ENCODE measurements around the gene PRKD1. TPM values are rescaled to one million over a fixed set of nuclear protein-coding genes. Genes with fewer than 3 reads are reported as not detected.
"Not testable (repeated sequence)": the region's sequence is repeated elsewhere in the genome, so short reads cannot be mapped to it uniquely, and the experiment has no call there.

Gene PRKD1
- total RNA-seq, 1 donor from 2014 or later = 0.23 TPM

DNA sequence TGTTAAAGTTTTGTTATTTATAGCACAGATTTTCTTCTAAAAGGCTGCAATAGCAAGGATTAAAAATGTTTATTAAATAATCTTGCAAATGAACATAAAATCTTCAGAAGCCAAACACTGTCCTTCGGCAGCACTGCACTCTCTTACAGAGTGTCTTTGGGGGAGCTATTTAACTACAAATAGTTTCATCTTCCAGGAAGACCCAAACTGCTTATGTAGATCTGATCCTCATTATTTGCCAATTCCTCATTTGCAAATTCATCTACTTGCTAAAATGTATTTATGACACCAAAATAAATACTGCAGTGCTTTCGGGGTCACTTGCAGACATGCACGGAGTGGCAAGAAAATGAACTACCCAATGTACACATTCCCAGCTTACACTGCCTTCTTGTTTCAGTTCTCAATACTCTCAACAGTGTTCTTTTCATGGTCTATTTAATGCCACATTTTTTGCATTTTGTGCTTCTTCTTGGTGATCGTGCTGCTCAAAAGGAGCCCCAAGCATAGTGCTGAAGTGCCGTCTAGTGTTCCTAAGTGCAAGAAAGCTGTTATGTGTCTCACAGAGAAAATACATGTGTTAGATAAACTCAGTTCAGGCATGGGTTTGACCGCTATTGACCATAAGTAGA, 128.1 kb downstream of the PRKD1 start:
- H3K27ac Mint-ChIP-seq = no peak overlapping the region
- H3K36me3 Mint-ChIP-seq (ENCODE audit: low read depth) = no peaks in the 10 kb centered on the region
- intact Hi-C loops (cut with micrococcal nuclease) = no loop called here
- H3K9me3 Mint-ChIP-seq = peaks cover 6% of the 10 kb centered on the region
- H3K4me3 Mint-ChIP-seq = no peak overlapping the region
- H3K4me1 Mint-ChIP-seq (ENCODE audit: low read depth) = no peaks in the 10 kb centered on the region
- no peak for DNase-seq (ENCODE audit: low spot score)
- no peaks in the 10 kb centered on the region for H3K27me3 Mint-ChIP-seq (ENCODE audit: insufficient read depth)

DNA sequence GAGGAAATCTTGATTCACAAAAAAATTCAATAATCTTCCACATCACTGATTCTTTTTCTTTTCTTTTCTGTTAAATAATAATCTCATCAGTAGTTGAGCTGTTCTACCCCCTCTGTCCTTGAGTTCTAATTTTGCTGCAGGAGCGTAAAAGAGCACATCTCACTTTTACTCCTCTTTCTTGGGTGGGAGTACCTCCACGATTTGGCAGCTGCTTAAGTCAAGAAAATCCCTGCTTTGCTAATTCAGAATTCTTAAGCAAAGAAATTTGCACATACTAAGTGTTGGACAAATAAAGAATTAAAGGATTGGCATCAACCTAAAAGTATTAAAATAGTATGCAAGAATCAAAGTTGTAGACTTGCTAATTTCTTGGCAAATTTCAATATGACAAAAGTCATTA, 128.8 kb downstream of the PRKD1 start:
- H3K9me3 Mint-ChIP-seq = peaks cover 6% of the 10 kb centered on the region
- no peaks in the 10 kb centered on the region for H3K27me3 Mint-ChIP-seq (ENCODE audit: insufficient read depth)
- no peak overlapping the region for H3K4me3 Mint-ChIP-seq
- H3K4me1 Mint-ChIP-seq (ENCODE audit: low read depth) = no peaks in the 10 kb centered on the region
- H3K36me3 Mint-ChIP-seq (ENCODE audit: low read depth) = no peaks in the 10 kb centered on the region
- DNase-seq (ENCODE audit: low spot score) = no peak
- no peak overlapping the region for H3K27ac Mint-ChIP-seq
- intact Hi-C loops (cut with micrococcal nuclease) = no loop called here

DNA sequence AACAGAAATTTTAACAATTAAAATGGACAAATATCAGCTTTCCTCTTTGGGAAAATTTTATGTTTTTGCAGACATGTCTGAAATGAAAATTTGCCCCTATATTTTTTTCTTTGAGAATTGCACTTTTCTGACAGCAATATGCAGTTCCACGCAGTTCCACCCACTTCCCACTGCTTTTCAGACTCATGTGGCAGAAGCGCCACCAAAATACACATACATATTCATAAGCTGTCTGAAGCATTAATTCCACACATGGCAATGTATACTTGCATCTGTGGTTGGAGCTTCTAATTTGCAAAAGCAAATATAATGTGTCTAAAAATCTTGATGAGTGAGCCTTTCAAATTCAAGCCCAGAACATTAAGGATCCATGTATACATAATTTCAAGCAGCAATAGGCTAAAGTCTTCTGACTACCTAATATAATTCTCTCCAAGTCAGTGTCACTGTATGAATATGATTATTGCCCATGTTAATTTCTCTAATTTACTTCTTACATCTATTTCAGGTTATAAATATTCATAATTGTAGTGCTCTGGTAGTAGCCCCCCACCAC, 129.5 kb downstream of the PRKD1 start:
- Mint-ChIP-seq H3K9me3 (peaks cover 6% of the 10 kb centered on the region), H3K27me3 (ENCODE audit: insufficient read depth) (no peaks in the 10 kb centered on the region), H3K36me3 (ENCODE audit: low read depth) (no peaks in the 10 kb centered on the region), H3K4me3 (no peak overlapping the region), H3K27ac (no peak overlapping the region), H3K4me1 (ENCODE audit: low read depth) (no peaks in the 10 kb centered on the region)
- DNase-seq (ENCODE audit: low spot score) = no peak
- intact Hi-C loops (cut with micrococcal nuclease) = no loop called here

DNA sequence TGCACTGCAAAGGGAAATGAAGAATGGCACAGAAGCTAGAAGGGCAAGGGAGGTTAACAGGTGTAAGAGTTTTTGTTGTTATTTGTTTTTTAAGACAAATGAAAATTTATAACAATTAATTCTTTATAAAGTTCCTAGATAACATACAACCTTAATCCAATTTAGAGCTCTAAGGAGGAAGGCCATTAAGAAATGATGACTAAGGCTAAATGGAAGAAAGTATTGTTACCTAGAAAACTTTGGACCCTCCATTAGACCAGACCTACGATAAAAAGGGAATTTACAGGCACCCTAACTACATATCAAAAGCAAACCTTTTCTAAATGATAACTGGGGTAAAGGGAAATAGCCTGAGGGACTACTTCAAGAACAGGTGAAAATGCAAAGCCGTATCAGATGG, 130.8 kb downstream of the PRKD1 start:
- Mint-ChIP-seq H3K4me1 (ENCODE audit: low read depth) (no peaks in the 10 kb centered on the region), H3K27me3 (ENCODE audit: insufficient read depth) (no peaks in the 10 kb centered on the region), H3K27ac (no peak overlapping the region), H3K9me3 (peaks cover 2% of the 10 kb centered on the region), H3K4me3 (no peak overlapping the region), H3K36me3 (ENCODE audit: low read depth) (no peaks in the 10 kb centered on the region)
- intact Hi-C loops (cut with micrococcal nuclease) = no loop called here
- DNase-seq (ENCODE audit: low spot score) = no peak

DNA sequence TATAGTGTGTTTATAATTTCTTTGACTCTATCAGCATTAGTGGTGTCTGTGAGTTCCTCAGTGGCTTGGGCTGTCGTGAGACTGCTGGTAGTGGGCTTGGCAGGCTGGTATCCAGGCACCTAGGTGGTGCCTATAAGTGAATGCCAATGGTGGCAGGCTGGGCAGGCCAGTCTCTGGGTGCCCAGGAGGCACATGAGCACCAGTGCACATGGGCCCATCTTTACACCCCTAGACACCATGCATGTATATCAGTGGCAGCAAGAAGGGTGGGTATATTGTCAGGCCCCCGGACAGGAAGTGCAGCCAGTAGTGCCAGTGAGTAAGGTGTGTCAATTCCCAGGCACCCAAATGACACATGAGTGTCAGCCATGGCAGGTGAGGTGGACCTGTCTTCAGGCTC, 138.2 kb downstream of the PRKD1 start:
- no peak for DNase-seq (ENCODE audit: low spot score)
- no peaks in the 10 kb centered on the region for H3K4me1 Mint-ChIP-seq (ENCODE audit: low read depth)
- H3K27me3 Mint-ChIP-seq (ENCODE audit: insufficient read depth) = no peaks in the 10 kb centered on the region
- H3K9me3 Mint-ChIP-seq = peaks cover 21% of the 10 kb centered on the region
- H3K36me3 Mint-ChIP-seq (ENCODE audit: low read depth) = no peaks in the 10 kb centered on the region
- intact Hi-C loops (cut with micrococcal nuclease) = no loop called here
- no peak overlapping the region for H3K4me3 Mint-ChIP-seq
- H3K27ac Mint-ChIP-seq = no peak overlapping the region

DNA sequence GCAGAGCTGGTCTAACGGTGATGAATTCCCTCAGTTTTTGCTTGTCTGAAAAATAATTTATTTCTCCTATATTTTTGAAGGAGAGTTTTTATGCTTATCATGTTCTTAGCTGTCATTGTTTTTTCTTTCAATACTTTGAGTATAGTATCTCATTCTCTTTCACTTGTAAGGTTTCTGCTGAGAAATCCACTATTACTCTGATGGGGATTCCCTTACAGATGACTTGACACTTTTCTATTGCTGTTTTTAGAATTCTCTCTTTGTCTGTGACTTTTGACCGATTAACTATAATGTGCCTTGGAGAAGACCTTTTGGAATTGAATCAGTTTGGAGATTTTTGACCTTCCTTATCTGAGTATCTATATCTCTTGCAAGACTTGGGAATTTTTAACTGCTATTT, 139.6 kb downstream of the PRKD1 start:
- H3K4me1 Mint-ChIP-seq (ENCODE audit: low read depth) = no peaks in the 10 kb centered on the region
- H3K9me3 Mint-ChIP-seq = peaks cover 29% of the 10 kb centered on the region
- intact Hi-C loops (cut with micrococcal nuclease) = no loop called here
- H3K27me3 Mint-ChIP-seq (ENCODE audit: insufficient read depth) = no peaks in the 10 kb centered on the region
- H3K36me3 Mint-ChIP-seq (ENCODE audit: low read depth) = no peaks in the 10 kb centered on the region
- H3K27ac Mint-ChIP-seq = no peak overlapping the region
- H3K4me3 Mint-ChIP-seq = no peak overlapping the region
- DNase-seq (ENCODE audit: low spot score) = no peak

DNA sequence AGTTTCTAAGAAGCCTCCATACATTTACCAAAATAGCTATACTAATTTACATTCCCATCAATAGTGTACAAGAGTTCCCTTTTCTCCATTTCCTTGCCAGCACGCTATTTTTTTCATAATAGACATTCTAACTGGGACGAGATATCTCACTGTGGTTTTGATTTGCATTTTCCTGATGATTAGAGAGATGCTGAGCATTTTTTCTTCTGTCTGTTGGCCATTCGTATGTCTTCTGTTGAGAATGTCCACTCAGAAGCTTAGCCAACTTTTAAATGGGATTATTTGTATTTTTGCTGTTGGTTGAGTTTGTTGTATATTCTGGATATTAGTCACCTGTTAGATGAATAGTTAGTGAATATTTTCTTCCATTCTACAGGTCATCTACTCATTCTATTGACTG, 144.1 kb downstream of the PRKD1 start:
- Mint-ChIP-seq H3K9me3 (peaks cover 23% of the 10 kb centered on the region), H3K27ac (no peak overlapping the region), H3K4me1 (ENCODE audit: low read depth) (no peaks in the 10 kb centered on the region), H3K4me3 (no peak overlapping the region), H3K36me3 (ENCODE audit: low read depth) (no peaks in the 10 kb centered on the region), H3K27me3 (ENCODE audit: insufficient read depth) (no peaks in the 10 kb centered on the region)
- intact Hi-C loops (cut with micrococcal nuclease) = no loop called here
- DNase-seq (ENCODE audit: low spot score) = no peak

DNA sequence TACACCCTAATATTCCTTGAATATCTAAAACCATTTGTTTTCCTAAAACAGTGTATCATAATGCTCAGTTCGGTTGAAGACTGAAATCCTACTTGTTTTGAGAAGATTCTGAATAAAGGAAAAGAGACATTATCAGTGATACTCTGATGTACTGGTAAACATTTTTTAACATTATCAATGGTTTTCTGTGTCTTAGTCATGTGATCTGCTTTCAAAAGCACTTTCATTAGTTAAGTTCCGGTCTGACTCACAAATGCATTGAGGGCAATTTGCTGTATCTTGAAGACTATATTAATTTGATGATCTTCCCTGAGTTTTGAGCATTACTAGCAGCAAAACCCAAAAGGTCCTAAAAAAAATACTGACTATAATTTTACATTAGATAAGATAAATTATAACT, 145.6 kb downstream of the PRKD1 start:
- Mint-ChIP-seq H3K4me3 (no peak overlapping the region), H3K9me3 (peaks cover 23% of the 10 kb centered on the region), H3K4me1 (ENCODE audit: low read depth) (no peaks in the 10 kb centered on the region), H3K36me3 (ENCODE audit: low read depth) (no peaks in the 10 kb centered on the region), H3K27me3 (ENCODE audit: insufficient read depth) (no peaks in the 10 kb centered on the region), H3K27ac (no peak overlapping the region)
- DNase-seq (ENCODE audit: low spot score) = no peak
- intact Hi-C loops (cut with micrococcal nuclease) = no loop called here

DNA sequence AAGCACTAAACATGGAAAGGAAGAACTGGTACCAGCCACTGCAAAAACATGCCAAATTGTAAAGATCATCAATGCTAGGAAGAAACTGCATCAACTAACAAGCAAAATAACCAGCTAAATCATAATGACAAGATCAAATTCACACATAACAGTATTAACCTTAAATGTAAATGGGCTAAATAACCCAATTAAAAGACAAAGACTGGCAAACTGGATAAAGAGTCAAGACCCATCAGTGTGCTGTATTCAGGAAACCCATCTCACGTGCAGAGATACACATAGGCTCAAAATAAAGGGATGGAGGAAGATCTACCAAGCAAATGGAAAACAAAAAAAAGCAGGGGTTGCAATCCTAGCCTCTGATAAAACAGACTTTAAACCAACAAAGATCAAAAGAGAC, 150.5 kb downstream of the PRKD1 start:
- H3K9me3 Mint-ChIP-seq = peaks cover 35% of the 10 kb centered on the region
- intact Hi-C loops (cut with micrococcal nuclease); H3K4me1 Mint-ChIP-seq (ENCODE audit: low read depth); H3K27ac Mint-ChIP-seq; H3K4me3 Mint-ChIP-seq; H3K27me3 Mint-ChIP-seq (ENCODE audit: insufficient read depth); H3K36me3 Mint-ChIP-seq (ENCODE audit: low read depth); DNase-seq (ENCODE audit: low spot score): not testable (repeated sequence)

DNA sequence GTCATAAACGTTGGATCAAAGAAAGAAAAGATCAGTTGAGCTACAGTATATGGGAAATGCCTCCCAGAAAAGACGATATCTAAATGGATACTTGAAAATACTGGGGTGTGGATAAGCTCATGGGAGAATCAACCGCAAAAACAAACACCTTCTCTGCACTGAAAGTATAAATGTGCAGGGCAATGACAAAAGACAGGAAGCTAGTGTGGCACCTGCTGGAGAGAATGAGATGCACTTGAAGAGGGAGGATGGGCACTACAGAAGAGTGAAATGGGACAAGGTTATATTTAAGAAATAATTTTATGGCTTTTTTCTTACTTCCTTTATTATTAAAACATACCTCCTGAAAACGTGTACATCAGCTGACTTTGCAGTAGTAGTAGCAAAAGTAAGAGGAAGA, 153.7 kb downstream of the PRKD1 start:
- H3K27me3 Mint-ChIP-seq (ENCODE audit: insufficient read depth) = no peaks in the 10 kb centered on the region
- no peak overlapping the region for H3K27ac Mint-ChIP-seq
- H3K4me3 Mint-ChIP-seq = no peak overlapping the region
- intact Hi-C loops (cut with micrococcal nuclease) = no loop called here
- H3K4me1 Mint-ChIP-seq (ENCODE audit: low read depth) = no peaks in the 10 kb centered on the region
- no peak for DNase-seq (ENCODE audit: low spot score)
- no peaks in the 10 kb centered on the region for H3K36me3 Mint-ChIP-seq (ENCODE audit: low read depth)
- peaks cover 41% of the 10 kb centered on the region for H3K9me3 Mint-ChIP-seq

DNA sequence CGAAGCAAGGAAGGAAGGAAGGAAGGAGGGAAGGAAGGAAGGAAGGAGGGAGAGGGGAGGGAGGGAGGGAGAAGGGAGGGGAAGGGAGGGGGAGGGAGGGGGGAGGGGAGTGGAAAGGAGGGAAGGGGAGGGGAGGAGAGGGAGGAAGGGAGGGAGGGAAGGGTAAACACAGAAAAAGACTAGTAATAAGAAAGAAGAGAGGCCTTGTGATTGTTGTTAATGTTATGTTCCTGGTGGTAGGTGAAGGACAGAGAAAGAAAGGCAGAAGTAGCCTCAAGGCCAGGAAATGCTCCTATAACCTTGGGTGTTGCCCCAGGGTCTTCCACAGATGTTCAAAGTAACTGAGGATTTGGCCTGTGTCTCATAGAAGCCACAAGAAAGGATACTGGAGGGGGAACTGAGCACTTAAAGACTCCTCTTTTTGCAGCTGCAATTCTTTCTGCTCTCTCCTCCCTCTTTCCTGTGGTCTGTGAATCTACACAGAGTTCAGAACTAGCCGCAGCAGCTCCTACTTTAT, 164.2 kb downstream of the PRKD1 start:
- H3K4me3 Mint-ChIP-seq = no peak overlapping the region
- peaks cover 6% of the 10 kb centered on the region for H3K9me3 Mint-ChIP-seq
- no peak overlapping the region for H3K27ac Mint-ChIP-seq
- H3K27me3 Mint-ChIP-seq (ENCODE audit: insufficient read depth) = no peaks in the 10 kb centered on the region
- H3K36me3 Mint-ChIP-seq (ENCODE audit: low read depth) = no peaks in the 10 kb centered on the region
- no peak for DNase-seq (ENCODE audit: low spot score)
- H3K4me1 Mint-ChIP-seq (ENCODE audit: low read depth) = no peaks in the 10 kb centered on the region
- intact Hi-C loops (cut with micrococcal nuclease) = no loop called here

DNA sequence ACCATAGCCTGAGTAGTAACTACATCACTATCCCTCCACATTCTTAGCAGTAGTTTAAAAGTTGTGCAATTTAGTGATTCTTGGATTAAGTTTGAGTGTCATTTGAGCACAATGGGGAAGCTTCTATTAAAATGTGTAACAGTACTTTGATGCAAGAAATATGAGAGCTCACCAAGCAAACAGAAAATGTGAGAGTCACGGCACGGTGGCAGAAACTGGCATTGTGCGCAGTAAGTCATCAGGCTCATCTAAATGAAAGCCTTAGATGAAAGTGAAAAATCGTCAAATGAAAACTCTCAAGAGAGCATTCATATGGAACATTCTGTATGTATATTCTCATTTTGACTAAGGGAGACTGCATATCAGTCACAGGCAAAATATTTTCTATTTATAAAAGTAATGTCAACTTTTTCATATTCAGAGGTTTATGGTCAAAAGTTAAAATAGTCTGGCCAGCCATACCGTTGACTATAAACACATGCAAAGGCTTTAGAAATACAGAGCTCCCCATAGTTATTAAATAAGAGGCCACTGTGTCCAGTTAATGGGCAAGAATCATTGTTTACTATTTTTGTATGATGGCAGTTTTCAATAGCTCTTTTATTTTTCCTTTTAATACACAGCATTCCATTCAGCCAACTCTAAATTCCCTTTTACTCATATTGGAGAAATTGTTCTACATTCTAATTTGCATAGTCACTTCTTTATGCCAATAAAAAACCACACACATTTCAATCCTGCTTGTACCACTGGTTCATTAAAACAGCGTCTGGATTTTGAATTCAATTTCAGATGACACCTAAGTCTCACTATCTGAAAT, 167.9 kb downstream of the PRKD1 start:
- no peaks in the 10 kb centered on the region for H3K9me3 Mint-ChIP-seq
- no peak for DNase-seq (ENCODE audit: low spot score)
- H3K27me3 Mint-ChIP-seq (ENCODE audit: insufficient read depth) = no peaks in the 10 kb centered on the region
- no peak overlapping the region for H3K4me3 Mint-ChIP-seq
- H3K36me3 Mint-ChIP-seq (ENCODE audit: low read depth) = no peaks in the 10 kb centered on the region
- no peaks in the 10 kb centered on the region for H3K4me1 Mint-ChIP-seq (ENCODE audit: low read depth)
- intact Hi-C loops (cut with micrococcal nuclease) = no loop called here
- no peak overlapping the region for H3K27ac Mint-ChIP-seq

DNA sequence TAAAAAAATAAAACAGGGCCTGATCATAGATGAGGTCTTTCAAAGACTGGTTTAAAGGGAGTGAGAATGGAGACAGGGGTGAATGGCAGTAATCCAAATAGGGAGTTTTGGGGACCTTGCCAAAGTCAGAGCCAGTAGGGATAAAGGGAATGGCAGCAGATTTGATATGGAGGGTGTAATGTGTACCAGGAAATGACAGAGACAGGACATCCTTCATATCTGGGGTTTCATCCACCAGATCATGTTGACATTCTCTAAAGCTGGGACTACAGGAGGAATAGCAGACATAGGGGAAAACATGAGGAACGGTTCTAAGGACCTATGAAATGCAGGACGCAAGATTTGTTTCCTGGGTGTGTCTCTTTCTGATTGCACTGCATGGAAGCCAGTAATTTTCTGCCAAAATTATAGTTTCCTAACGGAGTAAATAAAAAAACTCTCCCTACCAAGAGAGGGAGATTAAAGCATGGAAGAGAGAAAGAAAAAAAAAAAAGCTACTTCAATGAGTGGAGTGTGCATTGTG, 169.9 kb downstream of the PRKD1 start:
- Mint-ChIP-seq H3K9me3 (no peaks in the 10 kb centered on the region), H3K36me3 (ENCODE audit: low read depth) (no peaks in the 10 kb centered on the region), H3K27ac (no peak overlapping the region), H3K4me3 (no peak overlapping the region), H3K27me3 (ENCODE audit: insufficient read depth) (no peaks in the 10 kb centered on the region), H3K4me1 (ENCODE audit: low read depth) (no peaks in the 10 kb centered on the region)
- no peak for DNase-seq (ENCODE audit: low spot score)
- intact Hi-C loops (cut with micrococcal nuclease) = no loop called here

Measured in activated T-helper 1 cell treated with anti-CD3 and anti-CD28 coated beads, Interleukin-12 subunit alpha, Interleukin-12 subunit beta, Interleukin-2, Interleukin-4 antibody, amounts not matched to agents 30 ng/mL and 10 ng/mL and 1 ng/mL, durations not matched to agents 14 hours and 24 hours and 36 hours (primary cell).